H1 (cell line): ENCODE data around the gene C3orf20. TPM values are rescaled to one million over a fixed set of nuclear protein-coding genes. Genes with fewer than 3 reads are reported as not detected.

Source experiments
- CTCF ChIA-PET: fragments of 300-600 bp; sonication (Branson Sonifier 250); formaldehyde crosslinking; loops from one replicate; lab custom pipeline; 2021; ENCODE audit not compliant: partially characterized antibody; lab: Charles Lee
- POLR2A ChIA-PET: fragments of 300-600 bp; sonication (Branson Sonifier 250); formaldehyde crosslinking; loops from one replicate; lab custom pipeline; 2021; ENCODE audit warnings: inconsistent platforms; ENCODE audit not compliant: partially characterized antibody; lab: Charles Lee
- DNase-seq, 2 experiments: peaks; one replicate each; pipeline versions ENCODE4 v3.0.0 to v3.0.0-alpha.2; 2010 to 2022; ENCODE audit warnings: low spot score in 2 of 2, low read depth in 1 of 2, mixed read lengths in 1 of 2
- FAIRE-seq: peaks from 2 replicates; lab custom pipeline; 2011; peaks lifted over from hg19 to GRCh38; lab: Jason Lieb, UNC
- H2AFZ ChIP-seq: 2 replicates; pipeline ENCODE4 v1.8.1; 2012; ENCODE audit warnings: low read length, inconsistent platforms
- H2AK5ac ChIP-seq: 2 replicates; pipeline ENCODE4 v1.6.1; 2013; ENCODE audit warnings: low read depth, low read length
- H2BK120ac ChIP-seq: replicated peaks from 2 replicates; pipeline ENCODE3; 2013; ENCODE audit warnings: low read depth, low read length, inconsistent platforms
- H2BK12ac ChIP-seq: 2 replicates; pipeline ENCODE4 v1.6.1; 2013; ENCODE audit warnings: low read depth, low read length
- H2BK15ac ChIP-seq: 2 replicates; pipeline ENCODE4 v1.6.1; 2013; ENCODE audit warnings: low read length
- H2BK20ac ChIP-seq: 2 replicates; pipeline ENCODE4 v1.6.1; 2013; ENCODE audit warnings: low read length
- H2BK5ac ChIP-seq: 2 replicates; pipeline ENCODE4 v1.6.1; 2013; ENCODE audit warnings: low read depth, low read length
- H3K14ac ChIP-seq: 2 replicates; pipeline ENCODE4 v1.6.1; 2013; ENCODE audit warnings: inconsistent platforms; ENCODE audit not compliant: insufficient read length
- H3K18ac ChIP-seq: 2 replicates; pipeline ENCODE4 v1.6.1; 2013; ENCODE audit warnings: low read length; ENCODE audit errors: extremely low read depth
- H3K23ac ChIP-seq: 2 replicates; pipeline ENCODE4 v1.6.1; 2013; ENCODE audit warnings: inconsistent platforms; ENCODE audit not compliant: insufficient read length
- H3K23me2 ChIP-seq: 2 replicates; pipeline ENCODE4 v1.6.1; 2013; ENCODE audit warnings: low read depth, low read length
- H3K27ac ChIP-seq: 2 replicates; pipeline ENCODE4 v1.6.1; 2011; ENCODE audit warnings: low read depth, low read length, inconsistent platforms
- H3K27me3 ChIP-seq, 4 experiments: replicated peaks in 1 of 4; 1 replicate in 1 of 4; 2 replicates in 3 of 4; pipeline versions ENCODE4 v1.6.1 to v1.8.1; 2011 to 2013; ENCODE audit warnings: low read length in 3 of 4, mild to moderate bottlenecking in 3 of 4, inconsistent platforms in 2 of 4, mixed read lengths in 2 of 4, moderate library complexity in 1 of 4; ENCODE audit not compliant: control insufficient read depth in 3 of 4, insufficient read depth in 3 of 4; ENCODE audit errors: extremely low read depth in 1 of 4
- H3K36me3 ChIP-seq, 4 experiments: 2 replicates each; pipeline versions ENCODE4 v1.6.1 to v1.8.1; 2011 to 2013; ENCODE audit warnings: mild to moderate bottlenecking in 4 of 4, low read length in 3 of 4, moderate library complexity in 2 of 4, control low read depth in 1 of 4, inconsistent platforms in 1 of 4; ENCODE audit not compliant: insufficient read depth in 4 of 4, control insufficient read depth in 2 of 4
- H3K4ac ChIP-seq: replicated peaks from 2 replicates; pipeline ENCODE3; 2013; ENCODE audit warnings: low read length, low read depth, mixed read lengths, inconsistent platforms; ENCODE audit not compliant: insufficient read length
- H3K4me1 ChIP-seq, 4 experiments: replicated peaks in 1 of 4; 1 replicate in 1 of 4; 2 replicates in 3 of 4; pipeline versions ENCODE4 v1.6.1 to v1.8.1; 2011 to 2013; ENCODE audit warnings: low read length in 3 of 4, inconsistent platforms in 2 of 4, mixed read lengths in 1 of 4; ENCODE audit not compliant: insufficient read depth in 4 of 4, control insufficient read depth in 3 of 4
- H3K4me2 ChIP-seq, 2 experiments: 2 replicates each; pipeline versions ENCODE4 v1.6.1 to v1.8.1; 2011 to 2013; ENCODE audit warnings: low read depth in 2 of 2, low read length in 2 of 2, control low read depth in 1 of 2, inconsistent platforms in 1 of 2, mild to moderate bottlenecking in 1 of 2; ENCODE audit not compliant: insufficient read depth in 1 of 2
- H3K4me3 ChIP-seq, 4 experiments: fragments of 200-600, 300-600 bp in 1 of 4; sonication (generic), shearing (Covaris generic), sonication (Bioruptor Twin) in 1 of 4; 2 replicates each; pipeline versions ENCODE4 v1.5.1 to v1.8.1; 2011 to 2016; ENCODE audit warnings: low read length in 4 of 4, low read depth in 3 of 4, control low read depth in 2 of 4, inconsistent platforms in 2 of 4, mild to moderate bottlenecking in 2 of 4, mixed read lengths in 1 of 4, moderate library complexity in 1 of 4; ENCODE audit not compliant: insufficient read depth in 2 of 4; ENCODE audit errors: extremely low read depth in 1 of 4
- H3K56ac ChIP-seq: replicated peaks from 2 replicates; pipeline ENCODE3; 2013; ENCODE audit warnings: low read depth, mild to moderate bottlenecking, mixed read lengths, low read length, inconsistent platforms; ENCODE audit not compliant: insufficient read length
- H3K79me1 ChIP-seq: 2 replicates; pipeline ENCODE4 v1.6.1; 2013; ENCODE audit warnings: low read depth, low read length, control low read depth
- H3K79me2 ChIP-seq, 2 experiments: 2 replicates each; pipeline versions ENCODE4 v1.6.1 to v1.8.1; 2012 to 2013; ENCODE audit warnings: low read length in 2 of 2, mild to moderate bottlenecking in 2 of 2, inconsistent platforms in 1 of 2; ENCODE audit not compliant: insufficient read depth in 2 of 2, control insufficient read depth in 1 of 2
- H3K9ac ChIP-seq, 4 experiments: replicated peaks in 1 of 4; 1 replicate in 1 of 4; 2 replicates in 3 of 4; pipeline versions ENCODE4 v1.6.1 to v1.8.1; 2011 to 2013; ENCODE audit warnings: low read depth in 3 of 4, low read length in 3 of 4, control low read depth in 2 of 4, mild to moderate bottlenecking in 2 of 4, moderate library complexity in 2 of 4, inconsistent platforms in 1 of 4; ENCODE audit errors: extremely low read depth in 1 of 4
- H3K9me3 ChIP-seq, 2 experiments: 2 replicates each; pipeline versions ENCODE4 v1.6.1 to v1.8.1; 2012 to 2013; ENCODE audit warnings: mild to moderate bottlenecking in 2 of 2, moderate library complexity in 2 of 2, control low read depth in 1 of 2, inconsistent platforms in 1 of 2, low read depth in 1 of 2, low read length in 1 of 2, mixed read lengths in 1 of 2; ENCODE audit not compliant: insufficient read depth in 2 of 2
- H4K20me1 ChIP-seq, 2 experiments: replicated peaks in 1 of 2; 2 replicates each; pipeline versions ENCODE3 to v1.8.1; 2011 to 2013; ENCODE audit warnings: inconsistent platforms in 2 of 2, low read length in 2 of 2, mild to moderate bottlenecking in 1 of 2; ENCODE audit not compliant: insufficient read depth in 2 of 2, control insufficient read depth in 1 of 2
- H4K5ac ChIP-seq: 2 replicates; pipeline ENCODE4 v1.6.1; 2013; ENCODE audit warnings: low read length, low read depth, mixed read lengths, inconsistent platforms; ENCODE audit not compliant: insufficient read length
- H4K8ac ChIP-seq: 2 replicates; pipeline ENCODE4 v1.8.0; 2013; ENCODE audit warnings: mild to moderate bottlenecking, moderate library complexity, low read length, inconsistent platforms; ENCODE audit not compliant: insufficient read depth; ENCODE audit errors: extremely low read depth
- H4K91ac ChIP-seq: replicated peaks from 2 replicates; pipeline ENCODE3; 2013; ENCODE audit warnings: low read length, mixed read lengths, inconsistent platforms; ENCODE audit not compliant: insufficient read length
- ASH2L ChIP-seq: fragments of 200-600, 300-600 bp; sonication (generic); IDR thresholded peaks from one replicate; pipeline ENCODE4 v1.7.1; 2017; ENCODE audit warnings: low read length
- CHD2 ChIP-seq: IDR thresholded peaks from 2 replicates; pipeline ENCODE4 v1.6.1; 2012; ENCODE audit warnings: low read length, improper control_type of control experiment
- KDM5A ChIP-seq: fragments of 200-600 bp; IDR thresholded peaks from 2 replicates; pipeline ENCODE4 v1.7.1; 2012; ENCODE audit warnings: mild to moderate bottlenecking, low read length, inconsistent platforms, mixed read lengths
- RAD21 ChIP-seq, 2 experiments: IDR thresholded peaks in 1 of 2; conservative IDR thresholded peaks in 1 of 2; 2 replicates each; pipeline ENCODE4 v1.6.1; 2011; ENCODE audit warnings: low read depth in 2 of 2, low read length in 2 of 2, improper control_type of control experiment in 1 of 2, inconsistent platforms in 1 of 2, mild to moderate bottlenecking in 1 of 2, moderate library complexity in 1 of 2
- TBP ChIP-seq: IDR thresholded peaks from 2 replicates; pipeline ENCODE4 v1.6.1; 2011; ENCODE audit warnings: low read depth, low read length, improper control_type of control experiment
- TCF12 ChIP-seq: IDR thresholded peaks from 2 replicates; pipeline ENCODE4 v1.6.1; 2011; ENCODE audit warnings: low read depth, mild to moderate bottlenecking, low read length
- TEAD4 ChIP-seq: IDR thresholded peaks from 2 replicates; pipeline ENCODE4 v1.6.1; 2012; ENCODE audit warnings: low read depth, low read length, inconsistent platforms, mixed read lengths
- WGBS, 2 experiments: shearing (Covaris generic) in 1 of 2; methylation state at CpG; one replicate each; pipeline versions ENCODE4 v1.1.6 to v1.1.7; 2013 to 2015; ENCODE audit warnings: low lambda C conversion rate in 2 of 2, mixed read lengths in 2 of 2, inconsistent platforms in 1 of 2, low coverage in 1 of 2, missing lambda C conversion rate in 1 of 2; ENCODE audit not compliant: insufficient replicate concordance in 2 of 2, insufficient coverage in 1 of 2, insufficient read length in 1 of 2; ENCODE audit errors: extremely low coverage in 1 of 2, missing lambda C conversion rate in 1 of 2; 5-methylcytosine and 5-hydroxymethylcytosine counted together
- polyA plus RNA-seq, 7 experiments: library from polyadenylated mRNA; depleted of rRNA in 3 of 7; stranded (reverse) in 5 of 7; unstranded in 2 of 7; fragments of >200 nt in 5 of 7; fragments of 200-250 nt in 2 of 7; gene quantifications; 1 replicate in 5 of 7; 2 replicates in 1 of 7; 4 replicates in 1 of 7; pipeline versions ENCODE4 v1.2.1 to v1.2.3, GENCODE V29; 2011 to 2013; ENCODE audit warnings: missing spikeins in 2 of 7, mixed read lengths in 2 of 7
- total RNA-seq: library from RNA; stranded (reverse); fragmentation: NEBNext Ultra II Directional; extraction: Animal tissue kit (Norgen Biotek cat#: 25700); gene quantifications from 2 replicates; pipeline ENCODE4 v1.2.1, GENCODE V29; 2021
- TF ChIP-seq, protein P1 (sequence below): IDR thresholded peaks from 2 replicates; pipeline ENCODE4 v1.6.1; 2011; ENCODE audit warnings: low read length, improper control_type of control experiment
- TF ChIP-seq, protein P2 (sequence below), 3 experiments: IDR thresholded peaks; 1 replicate in 2 of 3; 2 replicates in 1 of 3; pipeline versions ENCODE4 v1.5.1 to v1.6.1; 2011; ENCODE audit warnings: low read length in 3 of 3, mild to moderate bottlenecking in 3 of 3, inconsistent platforms in 2 of 3, low read depth in 1 of 3, moderate library complexity in 1 of 3; ENCODE audit not compliant: insufficient read depth in 1 of 3; ENCODE audit errors: control extremely low read depth in 1 of 3

C3orf20 gene
- total and polyA plus RNA-seq, 2 of the 8 experiments (the other 6 are each of a cell fraction or from before 2014, with no cell fraction given) = not detected

DNA sequence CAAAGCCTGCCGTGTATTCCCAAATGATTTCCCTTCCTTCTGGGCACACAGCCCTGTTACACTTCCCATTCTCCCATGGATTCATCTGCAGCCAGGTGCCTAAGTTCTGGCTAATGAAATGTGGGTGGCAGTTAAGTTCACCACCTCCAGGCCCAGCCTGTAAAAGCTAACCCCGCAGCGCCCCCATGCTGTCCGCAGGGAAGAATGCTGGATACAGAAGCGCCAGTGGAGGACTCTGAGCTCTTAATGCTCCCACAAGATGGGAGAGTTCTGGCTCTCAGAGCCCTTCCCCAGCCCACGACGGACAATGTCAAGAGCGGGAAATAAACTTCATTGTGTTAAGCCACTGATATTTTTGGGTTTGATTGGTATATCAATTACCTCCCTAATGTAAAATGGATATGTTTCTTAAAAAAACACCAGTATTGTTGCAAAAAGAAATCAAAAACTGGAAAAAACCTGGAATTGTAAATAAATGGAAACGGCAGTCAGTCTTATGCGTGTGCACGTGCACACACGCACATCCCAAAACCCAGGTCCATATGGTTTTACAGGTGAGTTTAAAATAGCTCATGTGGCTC, 106.1 kb downstream of the C3orf20 start:
- Histone ChIP-seq H3K18ac (no peak overlapping the region), H3K56ac (no peak overlapping the region), H4K91ac (no peak overlapping the region), H2BK20ac (no peak overlapping the region), H3K4me1 (peaks cover 2 to 9% (median 6%) of the 10 kb centered on the region in 4 experiments; a peak in 4 of 7 replicates), H4K20me1 (no peaks in the 10 kb centered on the region), H3K14ac (no peak overlapping the region), H3K9ac (no peak overlapping the region), H2AK5ac (no peak overlapping the region), H4K5ac (no peak overlapping the region), H3K27ac (no peak overlapping the region), H2BK15ac (no peak overlapping the region), H4K8ac (no peak overlapping the region), H3K4me3 (no peak overlapping the region), H2AFZ (no peak overlapping the region), H3K4ac (no peak overlapping the region), H3K9me3 (no peaks in the 10 kb centered on the region), H2BK5ac (no peak overlapping the region), H3K23ac (no peak overlapping the region), H3K79me1 (no peaks in the 10 kb centered on the region), H3K79me2 (no peaks in the 10 kb centered on the region), H2BK120ac (no peak overlapping the region), H3K23me2 (no peaks in the 10 kb centered on the region), H3K27me3 (no peaks in the 10 kb centered on the region), H2BK12ac (no peak overlapping the region), H3K4me2 (no peak overlapping the region), H3K36me3 (no peaks in the 10 kb centered on the region)
- FAIRE-seq (peak; percentile 89), DNase-seq (peak; percentile 70 to 85)
- POLR2A ChIA-PET = interaction anchor here (1.0 to 1.2 kb wide), 4 partner anchors 30 to 166 kb away, joined by 3 to 4 read pairs (median 3); partner anchors contain the start of gene NR2C2
- CTCF ChIA-PET = interaction anchor here (0.5 to 9.0 kb wide), 70 partner anchors 9 to 272 kb away, joined by 3 to 129 read pairs (median 4); partner anchors contain the start of genes C3orf20 and CCDC174
- 37% methylated on average over 12 of the region's 12 CpGs; no CpG with 5 or more reads in 1 of the 2 experiments for WGBS, 2 experiments
- TF ChIP-seq TEAD4 (0 out of 2 replicates have a peak, but pooled peaks have one; percentile 72), TBP (peak; percentile 19; the same call in 1 of the 2 replicates), RAD21 (IDR thresholded peaks at IDR 0.05 in 1 of 2, conservative IDR thresholded peaks at IDR 0.05 in 1 of 2; ENCODE audit: low read depth in 2 of 2, low read length in 2 of 2) (peak; percentile 93 to 95), CHD2 (no peak), KDM5A (no peak), TCF12 (0 out of 2 replicates have a peak, but pooled peaks have one; percentile 48), ASH2L (no peak)
- TF ChIP-seq, protein P1, sequence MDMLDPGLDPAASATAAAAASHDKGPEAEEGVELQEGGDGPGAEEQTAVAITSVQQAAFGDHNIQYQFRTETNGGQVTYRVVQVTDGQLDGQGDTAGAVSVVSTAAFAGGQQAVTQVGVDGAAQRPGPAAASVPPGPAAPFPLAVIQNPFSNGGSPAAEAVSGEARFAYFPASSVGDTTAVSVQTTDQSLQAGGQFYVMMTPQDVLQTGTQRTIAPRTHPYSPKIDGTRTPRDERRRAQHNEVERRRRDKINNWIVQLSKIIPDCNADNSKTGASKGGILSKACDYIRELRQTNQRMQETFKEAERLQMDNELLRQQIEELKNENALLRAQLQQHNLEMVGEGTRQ = no peak
- TF ChIP-seq, protein P2, sequence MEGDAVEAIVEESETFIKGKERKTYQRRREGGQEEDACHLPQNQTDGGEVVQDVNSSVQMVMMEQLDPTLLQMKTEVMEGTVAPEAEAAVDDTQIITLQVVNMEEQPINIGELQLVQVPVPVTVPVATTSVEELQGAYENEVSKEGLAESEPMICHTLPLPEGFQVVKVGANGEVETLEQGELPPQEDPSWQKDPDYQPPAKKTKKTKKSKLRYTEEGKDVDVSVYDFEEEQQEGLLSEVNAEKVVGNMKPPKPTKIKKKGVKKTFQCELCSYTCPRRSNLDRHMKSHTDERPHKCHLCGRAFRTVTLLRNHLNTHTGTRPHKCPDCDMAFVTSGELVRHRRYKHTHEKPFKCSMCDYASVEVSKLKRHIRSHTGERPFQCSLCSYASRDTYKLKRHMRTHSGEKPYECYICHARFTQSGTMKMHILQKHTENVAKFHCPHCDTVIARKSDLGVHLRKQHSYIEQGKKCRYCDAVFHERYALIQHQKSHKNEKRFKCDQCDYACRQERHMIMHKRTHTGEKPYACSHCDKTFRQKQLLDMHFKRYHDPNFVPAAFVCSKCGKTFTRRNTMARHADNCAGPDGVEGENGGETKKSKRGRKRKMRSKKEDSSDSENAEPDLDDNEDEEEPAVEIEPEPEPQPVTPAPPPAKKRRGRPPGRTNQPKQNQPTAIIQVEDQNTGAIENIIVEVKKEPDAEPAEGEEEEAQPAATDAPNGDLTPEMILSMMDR (IDR thresholded peaks at IDR 0.05; ENCODE audit: control extremely low read depth in 1 of 3, insufficient read depth in 1 of 3, low read depth in 1 of 3, low read length in 3 of 3) = peak; percentile 84 to 97 (median 94)
